A549 (cell line): ENCODE data around the gene BCL6. TPM values are rescaled to one million over a fixed set of nuclear protein-coding genes. Genes with fewer than 3 reads are reported as not detected.
A peak's percentile ranks its signal among the peaks of the same experiment; 100 is the strongest.

ENCODE experiments used
- ATAC-seq, 2 experiments: fragments of 200-7000 bp in 1 of 2; fragments of >200 bp in 1 of 2; cut with Nextera tagmentation in 1 of 2; cut with Tn5 transposase in 1 of 2; 3 replicates each; pipeline versions ENCODE4 v1.8.0 to v1.9.1; 2018 to 2020; ENCODE audit warnings: mild to moderate bottlenecking in 1 of 2, moderate library complexity in 1 of 2
- CTCF ChIA-PET: fragments of 300-600 bp; sonication (Branson Sonifier 250); formaldehyde crosslinking; extraction: SDS; loops from one replicate; lab custom pipeline; 2021; ENCODE audit warnings: antibody characterized with exemption, inconsistent platforms; lab: Yijun Ruan, JAX
- POLR2A ChIA-PET: fragments of 350-600 bp; formaldehyde crosslinking; extraction: SDS; loops from one replicate; lab custom pipeline; 2021; ENCODE audit warnings: antibody characterized with exemption, inconsistent platforms; lab: Yijun Ruan, JAX
- DNase-seq, 2 experiments: peaks; one replicate each; pipeline versions ENCODE4 v3.0.0 to v3.0.0-alpha.2; 2011 to 2016; ENCODE audit warnings: low read depth in 1 of 2, low spot score in 1 of 2
- FAIRE-seq: peaks from 2 replicates; lab custom pipeline; 2011; peaks lifted over from hg19 to GRCh38; lab: Jason Lieb, UNC
- H3K27ac ChIP-seq, 2 experiments: fragments of >200 bp; sonication (Bioruptor Twin); formaldehyde crosslinking; 3 replicates each; pipeline ENCODE4 v1.5.1; 2016 to 2017
- H3K4me1 ChIP-seq: fragments of >200 bp; sonication (Bioruptor Twin); formaldehyde crosslinking; 3 replicates; pipeline ENCODE4 v1.6.1; 2016
- H3K4me2 ChIP-seq: fragments of >200 bp; sonication (Bioruptor Twin); formaldehyde crosslinking; 3 replicates; pipeline ENCODE4 v1.6.1; 2016
- H3K4me3 ChIP-seq: fragments of >200 bp; sonication (Bioruptor Twin); formaldehyde crosslinking; 3 replicates; pipeline ENCODE4 v1.5.1; 2016
- H3K9me3 ChIP-seq: fragments of >200 bp; sonication (Bioruptor Twin); formaldehyde crosslinking; 3 replicates; pipeline ENCODE4 v1.6.1; 2016
- CHD2 ChIP-seq: fragments of 150-350 bp; IDR thresholded peaks from 2 replicates; pipeline ENCODE4 v1.6.1; 2014; ENCODE audit warnings: low read length; ENCODE audit not compliant: partially characterized antibody
- EP300 ChIP-seq, 2 experiments: fragments of >200 bp; sonication (Bioruptor Twin); formaldehyde crosslinking; IDR thresholded peaks; 2 replicates in 1 of 2; 3 replicates in 1 of 2; pipeline ENCODE4 v1.6.1; 2016 to 2017
- ESRRA ChIP-seq: fragments of 150-350 bp; IDR thresholded peaks from 2 replicates; pipeline ENCODE4 v1.6.1; 2014; ENCODE audit warnings: mild to moderate bottlenecking, low read length, borderline replicate concordance
- FOSB ChIP-seq: fragments of 250-450 bp; sonication (Bioruptor Pico); IDR thresholded peaks from 2 replicates; pipeline ENCODE4 v1.5.0; 2020; ENCODE audit warnings: mild to moderate bottlenecking, moderate library complexity
- FOSL2 ChIP-seq, 2 experiments: fragments of 450-650 bp in 1 of 2; fragments of >200 bp in 1 of 2; sonication (Bioruptor Twin) in 1 of 2; formaldehyde crosslinking; IDR thresholded peaks; 2 replicates each; pipeline versions ENCODE4 v1.5.0 to v1.6.1; 2016 to 2020; ENCODE audit warnings: mild to moderate bottlenecking in 1 of 2, moderate library complexity in 1 of 2
- GATA3 ChIP-seq: IDR thresholded peaks from 2 replicates; pipeline ENCODE4 v1.6.1; 2012; ENCODE audit warnings: borderline replicate concordance
- HDAC2 ChIP-seq: fragments of 200-600 bp; sonication (generic); IDR thresholded peaks from 2 replicates; pipeline ENCODE4 v1.6.1; 2016
- HEYL ChIP-seq: fragments of 250-450 bp; sonication (Bioruptor Pico); IDR thresholded peaks from 2 replicates; pipeline ENCODE4 v1.8.0; 2021; ENCODE audit warnings: mild to moderate bottlenecking, moderate library complexity
- MAFK ChIP-seq: fragments of 450-650 bp; IDR thresholded peaks from 2 replicates; pipeline ENCODE4 v1.6.1; 2014; ENCODE audit not compliant: partially characterized antibody
- NFE2L2 ChIP-seq: fragments of 150-350 bp; conservative IDR thresholded peaks from 2 replicates; pipeline ENCODE4 v1.6.1; 2014; ENCODE audit warnings: low read length
- POLR2A ChIP-seq: IDR thresholded peaks from 2 replicates; pipeline ENCODE4 v1.6.1; 2012; ENCODE audit warnings: mild to moderate bottlenecking, low read length
- RAD21 ChIP-seq, 2 experiments: fragments of >200 bp in 1 of 2; sonication (Bioruptor Twin) in 1 of 2; formaldehyde crosslinking in 1 of 2; IDR thresholded peaks in 1 of 2; conservative IDR thresholded peaks in 1 of 2; 2 replicates in 1 of 2; 3 replicates in 1 of 2; pipeline ENCODE4 v1.6.1; 2012 to 2018; ENCODE audit warnings: inconsistent platforms in 1 of 2
- RNF2 ChIP-seq: fragments of 200-600 bp; sonication (generic); IDR thresholded peaks from 2 replicates; pipeline ENCODE4 v1.6.1; 2016; ENCODE audit warnings: low read depth, mild to moderate bottlenecking, antibody characterized with exemption, moderate library complexity, borderline replicate concordance
- SMC3 ChIP-seq: fragments of >200 bp; sonication (Bioruptor Twin); formaldehyde crosslinking; IDR thresholded peaks from 3 replicates; pipeline ENCODE4 v1.6.1; 2018; ENCODE audit warnings: inconsistent platforms
- SREBF2 ChIP-seq: fragments of 450-650 bp; IDR thresholded peaks from 2 replicates; pipeline ENCODE4 v1.6.1; 2014; ENCODE audit warnings: mild to moderate bottlenecking, moderate library complexity
- TP53 ChIP-seq: fragments of 250-450 bp; sonication (Bioruptor Pico); IDR thresholded peaks from 2 replicates; pipeline ENCODE4 v1.5.0; 2021; ENCODE audit warnings: mild to moderate bottlenecking, moderate library complexity
- ZSCAN20 ChIP-seq: fragments of 250-450 bp; sonication (Bioruptor Pico); IDR thresholded peaks from 2 replicates; pipeline ENCODE4 v1.8.0; 2022; ENCODE audit warnings: mild to moderate bottlenecking, moderate library complexity
- WGBS: methylation state at CpG from one replicate; pipeline ENCODE4 v1.1.6; 2017; ENCODE audit errors: missing lambda C conversion rate; 5-methylcytosine and 5-hydroxymethylcytosine counted together
- polyA plus RNA-seq, 4 experiments: library from polyadenylated mRNA; depleted of rRNA in 3 of 4; stranded (reverse); fragments of >200 nt; fragmentation: RNase III in 1 of 4; extraction: RNeasy Plus Mini Kit Qiagen cat#74134 plus additional on column Dnase treatment in 1 of 4; gene quantifications; 2 replicates in 3 of 4; 3 replicates in 1 of 4; pipeline ENCODE4 v1.2.3, GENCODE V29; 2011 to 2017
- TF ChIP-seq, protein P1 (sequence below): IDR thresholded peaks from 2 replicates; pipeline ENCODE4 v1.6.1; 2012
- TF ChIP-seq, protein P2 (sequence below): fragments of 150-350 bp; IDR thresholded peaks from 2 replicates; pipeline ENCODE4 v1.6.1; 2014; ENCODE audit warnings: low read depth, mild to moderate bottlenecking, low read length
- TF ChIP-seq, protein P3 (sequence below): IDR thresholded peaks from 2 replicates; pipeline ENCODE4 v1.6.1; 2012; ENCODE audit warnings: low read depth, borderline replicate concordance
- TF ChIP-seq, protein P4 (sequence below): IDR thresholded peaks from 2 replicates; pipeline ENCODE4 v1.6.1; 2012
- TF ChIP-seq, protein P5 (sequence below): fragments of >200 bp; sonication (Bioruptor Twin); formaldehyde crosslinking; IDR thresholded peaks from 3 replicates; pipeline ENCODE4 v1.5.1; 2016

Gene BCL6
- polyA plus RNA-seq, 2 of the 4 experiments (the other 2 are of a cell fraction): 7.0 to 10.4 TPM

DNA sequence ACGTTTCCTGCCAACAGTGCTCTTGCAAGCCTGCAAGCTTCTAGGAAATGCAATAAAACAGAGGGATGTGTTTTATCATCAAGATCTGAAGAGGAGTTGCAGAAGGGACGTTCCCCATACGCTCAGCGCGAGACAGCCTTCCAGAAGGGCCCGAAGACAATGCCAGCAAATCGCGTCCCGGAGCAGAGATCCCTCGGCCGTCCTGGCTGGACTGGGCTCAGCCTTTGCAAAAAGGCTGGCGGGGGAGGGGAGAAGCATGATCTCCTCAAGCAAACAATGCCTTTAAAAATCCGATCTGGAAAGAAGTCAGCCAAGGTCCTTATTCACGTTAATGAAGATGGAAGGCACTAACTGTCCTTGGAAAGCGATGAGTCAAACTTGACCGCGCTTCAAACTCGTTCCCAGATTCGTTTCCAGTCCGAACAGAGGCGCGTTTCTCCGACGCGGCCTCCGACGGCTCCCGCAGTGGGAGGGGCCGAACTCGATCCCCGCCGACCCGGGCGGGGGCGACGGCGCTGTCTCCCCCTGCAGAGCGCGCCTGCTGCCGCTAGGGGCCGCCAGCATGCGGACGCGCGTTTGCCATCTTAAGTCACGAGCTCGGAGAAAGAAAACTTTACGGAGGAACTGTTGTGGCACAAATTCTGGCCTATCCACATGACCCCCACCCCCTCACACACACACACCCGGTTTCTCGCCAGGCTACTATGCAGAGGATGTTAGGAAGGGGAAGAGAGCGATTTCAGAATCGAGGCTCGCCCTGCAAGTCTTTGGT lies 5.5 kb downstream of the BCL6 start:
- FAIRE-seq (no peak), DNase-seq (peak; percentile 55 to 83), ATAC-seq (peak; percentile 32 to 55; a peak in 5 of 6 replicates)
- H3K4me2 ChIP-seq: peak overlapping the region; percentile 96
- peak overlapping the region; percentile 60 for H3K4me3 ChIP-seq
- ChIA-PET POLR2A (interaction anchor here (0.8 to 3.2 kb wide), 4 partner anchors 1208 to 1215 kb away, joined by 3 to 9 read pairs (median 6); no protein-coding TSS in a partner anchor), CTCF (interaction anchor here (0.5 to 8.6 kb wide), 111 partner anchors 9 to 1495 kb away, joined by 3 to 221 read pairs (median 4); no protein-coding TSS in a partner anchor)
- peaks cover 38% of the 10 kb centered on the region for H3K4me1 ChIP-seq
- no peak for TF ChIP-seq FOSB (CRISPR knock-in tag)
- TF ChIP-seq HEYL: no peak
- TF ChIP-seq, protein P1, sequence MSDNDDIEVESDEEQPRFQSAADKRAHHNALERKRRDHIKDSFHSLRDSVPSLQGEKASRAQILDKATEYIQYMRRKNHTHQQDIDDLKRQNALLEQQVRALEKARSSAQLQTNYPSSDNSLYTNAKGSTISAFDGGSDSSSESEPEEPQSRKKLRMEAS: peak; percentile 74
- TF ChIP-seq RNF2: no peak
- TF ChIP-seq ZSCAN20 (CRISPR knock-in tag): no peak
- TF ChIP-seq TP53 (CRISPR knock-in tag): no peak
- TF ChIP-seq, protein P2, sequence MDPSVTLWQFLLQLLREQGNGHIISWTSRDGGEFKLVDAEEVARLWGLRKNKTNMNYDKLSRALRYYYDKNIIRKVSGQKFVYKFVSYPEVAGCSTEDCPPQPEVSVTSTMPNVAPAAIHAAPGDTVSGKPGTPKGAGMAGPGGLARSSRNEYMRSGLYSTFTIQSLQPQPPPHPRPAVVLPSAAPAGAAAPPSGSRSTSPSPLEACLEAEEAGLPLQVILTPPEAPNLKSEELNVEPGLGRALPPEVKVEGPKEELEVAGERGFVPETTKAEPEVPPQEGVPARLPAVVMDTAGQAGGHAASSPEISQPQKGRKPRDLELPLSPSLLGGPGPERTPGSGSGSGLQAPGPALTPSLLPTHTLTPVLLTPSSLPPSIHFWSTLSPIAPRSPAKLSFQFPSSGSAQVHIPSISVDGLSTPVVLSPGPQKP: no peak
- TF ChIP-seq SREBF2: no peak
- TF ChIP-seq, protein P3, sequence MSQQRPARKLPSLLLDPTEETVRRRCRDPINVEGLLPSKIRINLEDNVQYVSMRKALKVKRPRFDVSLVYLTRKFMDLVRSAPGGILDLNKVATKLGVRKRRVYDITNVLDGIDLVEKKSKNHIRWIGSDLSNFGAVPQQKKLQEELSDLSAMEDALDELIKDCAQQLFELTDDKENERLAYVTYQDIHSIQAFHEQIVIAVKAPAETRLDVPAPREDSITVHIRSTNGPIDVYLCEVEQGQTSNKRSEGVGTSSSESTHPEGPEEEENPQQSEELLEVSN: peak; percentile 47; the same call in 1 of the 2 replicates
- no peak; the same call in 1 of the 2 replicates for TF ChIP-seq POLR2A
- TF ChIP-seq, protein P4, sequence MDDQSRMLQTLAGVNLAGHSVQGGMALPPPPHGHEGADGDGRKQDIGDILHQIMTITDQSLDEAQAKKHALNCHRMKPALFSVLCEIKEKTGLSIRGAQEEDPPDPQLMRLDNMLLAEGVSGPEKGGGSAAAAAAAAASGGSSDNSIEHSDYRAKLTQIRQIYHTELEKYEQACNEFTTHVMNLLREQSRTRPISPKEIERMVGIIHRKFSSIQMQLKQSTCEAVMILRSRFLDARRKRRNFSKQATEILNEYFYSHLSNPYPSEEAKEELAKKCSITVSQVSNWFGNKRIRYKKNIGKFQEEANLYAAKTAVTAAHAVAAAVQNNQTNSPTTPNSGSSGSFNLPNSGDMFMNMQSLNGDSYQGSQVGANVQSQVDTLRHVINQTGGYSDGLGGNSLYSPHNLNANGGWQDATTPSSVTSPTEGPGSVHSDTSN: no peak
- TF ChIP-seq SMC3: peak; percentile 37; the same call in 2 of the 3 replicates
- no peak for TF ChIP-seq HDAC2
- no peak for TF ChIP-seq NFE2L2
- no peak for TF ChIP-seq FOSL2 (IDR thresholded peaks at IDR 0.05)
- TF ChIP-seq FOSL2 (CRISPR knock-in tag; IDR thresholded peaks at IDR 0.05): peak; percentile 33
- peak; percentile 41 to 52; a peak in 4 of 5 replicates for TF ChIP-seq RAD21 (conservative IDR thresholded peaks at IDR 0.05 in 1 of 2, IDR thresholded peaks at IDR 0.05 in 1 of 2)
- no peak for TF ChIP-seq MAFK
- no peak for TF ChIP-seq CHD2
- TF ChIP-seq ESRRA: no peak
- TF ChIP-seq GATA3: peak; percentile 29; the same call in 1 of the 2 replicates
- no peak for TF ChIP-seq EP300 (IDR thresholded peaks at IDR 0.05)
- TF ChIP-seq, protein P5, sequence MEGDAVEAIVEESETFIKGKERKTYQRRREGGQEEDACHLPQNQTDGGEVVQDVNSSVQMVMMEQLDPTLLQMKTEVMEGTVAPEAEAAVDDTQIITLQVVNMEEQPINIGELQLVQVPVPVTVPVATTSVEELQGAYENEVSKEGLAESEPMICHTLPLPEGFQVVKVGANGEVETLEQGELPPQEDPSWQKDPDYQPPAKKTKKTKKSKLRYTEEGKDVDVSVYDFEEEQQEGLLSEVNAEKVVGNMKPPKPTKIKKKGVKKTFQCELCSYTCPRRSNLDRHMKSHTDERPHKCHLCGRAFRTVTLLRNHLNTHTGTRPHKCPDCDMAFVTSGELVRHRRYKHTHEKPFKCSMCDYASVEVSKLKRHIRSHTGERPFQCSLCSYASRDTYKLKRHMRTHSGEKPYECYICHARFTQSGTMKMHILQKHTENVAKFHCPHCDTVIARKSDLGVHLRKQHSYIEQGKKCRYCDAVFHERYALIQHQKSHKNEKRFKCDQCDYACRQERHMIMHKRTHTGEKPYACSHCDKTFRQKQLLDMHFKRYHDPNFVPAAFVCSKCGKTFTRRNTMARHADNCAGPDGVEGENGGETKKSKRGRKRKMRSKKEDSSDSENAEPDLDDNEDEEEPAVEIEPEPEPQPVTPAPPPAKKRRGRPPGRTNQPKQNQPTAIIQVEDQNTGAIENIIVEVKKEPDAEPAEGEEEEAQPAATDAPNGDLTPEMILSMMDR: peak; percentile 82
- peak overlapping the region; percentile 68 to 84 for H3K27ac ChIP-seq
- no peaks in the 10 kb centered on the region for H3K9me3 ChIP-seq
- 6% methylated on average over 21 of the region's 53 CpGs for WGBS
